Measurements from ENCODE around the gene SMURF1. TPM values are rescaled to one million over a fixed set of nuclear protein-coding genes. Genes with fewer than 3 reads are reported as not detected.
A peak's percentile ranks its signal among the peaks of the same experiment; 100 is the strongest.

Gene SMURF1
- polyA plus RNA-seq, 1 donor from 2014 or later, result 2.7 TPM

- H3K4me3 Mint-ChIP-seq, result no peak overlapping the region
- H3K27ac Mint-ChIP-seq, result peak overlapping the region in 1 of 3 donors; percentile 17
- peaks cover 15 to 21% (median 19%) of the 10 kb centered on the region in 3 donors for H3K4me1 Mint-ChIP-seq
- H3K27me3 Mint-ChIP-seq, result no peaks in the 10 kb centered on the region
- peaks cover 13% of the 10 kb centered on the region for H3K36me3 Mint-ChIP-seq
- no peaks in the 10 kb centered on the region for H3K9me3 Mint-ChIP-seq
Measured at GRCh38 chr7:99019523-99020412, 124.1 kb downstream of the SMURF1 start.

- Mint-ChIP-seq H3K4me3 (peak overlapping the region in 1 of 4 donors; percentile 6), H3K9me3 (no peaks in the 10 kb centered on the region), H3K27ac (no peak overlapping the region), H3K36me3 (peaks cover 14% of the 10 kb centered on the region), H3K4me1 (peaks cover 10 to 14% (median 10%) of the 10 kb centered on the region in 3 donors), H3K27me3 (no peaks in the 10 kb centered on the region)
Measured at GRCh38 chr7:99016196-99016595, 127.7 kb downstream of the SMURF1 start.

- H3K4me3 Mint-ChIP-seq, result no peak overlapping the region
- H3K27me3 Mint-ChIP-seq, result no peaks in the 10 kb centered on the region
- peaks cover 10 to 13% (median 10%) of the 10 kb centered on the region in 3 donors for H3K4me1 Mint-ChIP-seq
- no peaks in the 10 kb centered on the region for H3K9me3 Mint-ChIP-seq
- H3K27ac Mint-ChIP-seq, result no peak overlapping the region
- H3K36me3 Mint-ChIP-seq, result peaks cover 14% of the 10 kb centered on the region
Measured at GRCh38 chr7:99014113-99014985, 129.6 kb downstream of the SMURF1 start.

GRCh38 chr7:99013266-99014112, 130.4 kb downstream of the SMURF1 start:
- no peaks in the 10 kb centered on the region for H3K9me3 Mint-ChIP-seq
- H3K27me3 Mint-ChIP-seq, result no peaks in the 10 kb centered on the region
- peaks cover 10 to 13% (median 10%) of the 10 kb centered on the region in 3 donors for H3K4me1 Mint-ChIP-seq
- peaks cover 10% of the 10 kb centered on the region for H3K36me3 Mint-ChIP-seq
- H3K4me3 Mint-ChIP-seq, result no peak overlapping the region
- H3K27ac Mint-ChIP-seq, result no peak overlapping the region

GRCh38 chr7:99012722-99013121, 131.2 kb downstream of the SMURF1 start:
- H3K4me1 Mint-ChIP-seq, result peaks cover 9 to 13% (median 10%) of the 10 kb centered on the region in 3 donors

GRCh38 chr7:99011706-99012404, 132.1 kb downstream of the SMURF1 start:
- Mint-ChIP-seq H3K27me3 (no peaks in the 10 kb centered on the region), H3K4me3 (no peak overlapping the region), H3K9me3 (no peaks in the 10 kb centered on the region), H3K36me3 (peaks cover 9% of the 10 kb centered on the region), H3K4me1 (peaks cover 8 to 12% (median 9%) of the 10 kb centered on the region in 3 donors), H3K27ac (peak overlapping the region in 1 of 3 donors; percentile 16)

More at GRCh38 chr7:99012722-99013121, 131.2 kb downstream of the SMURF1 start:
- H3K36me3 Mint-ChIP-seq, result peaks cover 9% of the 10 kb centered on the region
- no peaks in the 10 kb centered on the region for H3K9me3 Mint-ChIP-seq
- H3K27ac Mint-ChIP-seq, result no peak overlapping the region
- H3K27me3 Mint-ChIP-seq, result no peaks in the 10 kb centered on the region
- no peak overlapping the region for H3K4me3 Mint-ChIP-seq

- H3K9me3 Mint-ChIP-seq, result no peaks in the 10 kb centered on the region
- no peak overlapping the region for H3K27ac Mint-ChIP-seq
- H3K4me1 Mint-ChIP-seq, result peaks cover 3 to 7% (median 3%) of the 10 kb centered on the region in 3 donors
- peaks cover 9% of the 10 kb centered on the region for H3K36me3 Mint-ChIP-seq
- H3K4me3 Mint-ChIP-seq, result no peak overlapping the region
- no peaks in the 10 kb centered on the region for H3K27me3 Mint-ChIP-seq
Measured at GRCh38 chr7:99011341-99011705, 132.6 kb downstream of the SMURF1 start.

GRCh38 chr7:99010281-99010680, 133.6 kb downstream of the SMURF1 start:
- no peak overlapping the region for H3K27ac Mint-ChIP-seq
- H3K27me3 Mint-ChIP-seq, result no peaks in the 10 kb centered on the region
- H3K4me3 Mint-ChIP-seq, result no peak overlapping the region
- H3K36me3 Mint-ChIP-seq, result peaks cover 6% of the 10 kb centered on the region
- H3K4me1 Mint-ChIP-seq, result peaks cover 0 to 8% (median 7%) of the 10 kb centered on the region in 3 donors
- no peaks in the 10 kb centered on the region for H3K9me3 Mint-ChIP-seq

- Mint-ChIP-seq H3K36me3 (peaks cover 8% of the 10 kb centered on the region), H3K4me1 (peaks cover 0 to 6% (median 4%) of the 10 kb centered on the region in 3 donors), H3K4me3 (no peak overlapping the region), H3K9me3 (no peaks in the 10 kb centered on the region), H3K27me3 (no peaks in the 10 kb centered on the region), H3K27ac (no peak overlapping the region)
Measured at GRCh38 chr7:99008921-99009530, 134.9 kb downstream of the SMURF1 start.

GRCh38 chr7:99008181-99008631, 135.7 kb downstream of the SMURF1 start:
- H3K27ac Mint-ChIP-seq, result no peak overlapping the region
- H3K9me3 Mint-ChIP-seq, result no peaks in the 10 kb centered on the region
- H3K36me3 Mint-ChIP-seq, result peaks cover 4% of the 10 kb centered on the region
- no peaks in the 10 kb centered on the region for H3K27me3 Mint-ChIP-seq
- H3K4me1 Mint-ChIP-seq, result peaks cover 0 to 6% (median 4%) of the 10 kb centered on the region in 3 donors
- H3K4me3 Mint-ChIP-seq, result no peak overlapping the region

- H3K9me3 Mint-ChIP-seq, result no peaks in the 10 kb centered on the region
- no peak overlapping the region for H3K4me3 Mint-ChIP-seq
- peak overlapping the region in 1 of 3 donors; percentile 59 for H3K27ac Mint-ChIP-seq
- H3K36me3 Mint-ChIP-seq, result peaks cover 4% of the 10 kb centered on the region
- H3K27me3 Mint-ChIP-seq, result no peaks in the 10 kb centered on the region
- H3K4me1 Mint-ChIP-seq, result peaks cover 0 to 6% (median 4%) of the 10 kb centered on the region in 3 donors
Measured at GRCh38 chr7:99006739-99007424, 137.0 kb downstream of the SMURF1 start.

GRCh38 chr7:99005776-99006175, 138.1 kb downstream of the SMURF1 start:
- no peaks in the 10 kb centered on the region for H3K27me3 Mint-ChIP-seq
- H3K36me3 Mint-ChIP-seq, result peaks cover 4% of the 10 kb centered on the region
- H3K27ac Mint-ChIP-seq, result peak overlapping the region in 2 of 3 donors; percentile 70 to 74
- peaks cover 0 to 6% (median 4%) of the 10 kb centered on the region in 3 donors for H3K4me1 Mint-ChIP-seq
- H3K4me3 Mint-ChIP-seq, result no peak overlapping the region
- no peaks in the 10 kb centered on the region for H3K9me3 Mint-ChIP-seq
